HG02840 (cell line): ENCODE data around the gene CD84.
"Not testable (repeated sequence)": the region's sequence is repeated elsewhere in the genome, so short reads cannot be mapped to it uniquely, and the experiment has no call there.

ENCODE experiments used
- ATAC-seq: cut with Tn5 transposase; IDR thresholded peaks from one replicate; pipeline ENCODE4 v1.9.1; 2021; ENCODE audit warnings: mild to moderate bottlenecking, moderate library complexity, moderate number of reproducible peaks; ENCODE audit not compliant: unreplicated experiment, low FRiP score

Gene CD84

GRCh38 chr1:160544647-160545046, 34.6 kb downstream of the CD84 start:
- ATAC-seq = no peak

DNA sequence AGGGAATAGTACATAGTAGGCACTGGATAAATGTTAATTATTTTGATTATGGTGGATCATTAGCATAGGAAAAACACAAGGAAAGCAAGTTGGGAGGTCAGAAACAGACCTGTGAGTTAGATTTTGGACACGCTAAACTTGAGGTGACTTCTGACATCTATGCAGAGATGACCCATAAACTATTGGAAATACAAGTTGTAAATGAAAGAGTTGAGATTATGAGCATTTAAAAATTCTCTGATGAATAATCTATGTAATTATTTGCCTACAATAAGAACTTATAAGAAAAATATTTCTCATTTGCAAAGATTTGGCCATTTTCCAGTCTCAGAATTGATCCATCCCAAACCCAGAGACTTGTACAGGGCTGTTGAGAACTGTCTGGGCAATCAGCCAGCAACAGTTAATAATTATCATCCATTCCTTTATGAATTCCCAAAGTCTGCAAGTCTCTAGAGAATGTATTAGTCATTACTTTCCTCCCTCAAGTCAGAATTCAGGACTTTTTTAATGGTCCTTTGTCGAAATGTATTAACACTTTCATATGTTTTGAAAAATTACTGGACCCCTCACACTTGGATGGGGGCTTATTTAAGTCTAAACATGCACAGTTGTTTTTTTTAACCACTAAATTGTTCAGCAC, 36.9 kb downstream of the CD84 start:
- no peak for ATAC-seq

- no peak for ATAC-seq
These were observed 37.5 kb downstream of the CD84 start for GRCh38 chr1:160541622-160542302.

DNA sequence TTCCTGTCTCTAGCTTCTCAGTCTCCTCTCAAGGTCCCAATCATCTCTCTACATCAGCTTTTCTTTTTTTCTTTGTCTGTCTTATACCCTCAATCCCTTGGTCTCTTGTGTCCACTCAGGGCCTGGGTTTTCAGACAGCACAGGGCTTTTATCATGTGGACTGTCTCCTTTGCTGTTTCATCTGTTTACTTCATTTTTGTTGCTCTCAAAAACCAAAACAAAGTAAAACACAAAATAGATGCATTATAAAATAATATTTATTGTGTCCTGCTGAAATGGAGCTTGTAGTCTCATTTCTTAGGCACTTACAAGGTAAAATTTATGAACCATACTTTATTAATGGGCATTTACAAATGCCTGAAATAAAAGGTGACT, 38.5 kb downstream of the CD84 start:
- no peak for ATAC-seq

GRCh38 chr1:160539990-160540858, 39.1 kb downstream of the CD84 start:
- ATAC-seq = peak; percentile 89

DNA sequence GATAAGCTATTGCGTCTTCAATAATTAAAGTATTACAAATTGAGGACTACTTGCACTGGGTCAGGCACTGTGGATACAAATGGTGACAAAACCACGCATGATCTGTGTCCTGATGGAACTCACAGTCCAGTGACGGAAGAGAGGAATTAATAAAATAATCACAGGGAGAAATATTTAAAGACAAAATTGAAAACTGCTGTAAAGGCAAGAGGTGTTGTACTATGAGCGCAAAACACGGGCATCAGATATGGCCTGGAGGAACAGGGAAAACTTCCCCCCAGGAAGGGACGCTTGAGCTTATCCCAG, 39.7 kb downstream of the CD84 start:
- ATAC-seq = no peak

GRCh38 chr1:160538985-160539651, 40.2 kb downstream of the CD84 start:
- ATAC-seq = no peak

GRCh38 chr1:160537714-160538665, 41.3 kb downstream of the CD84 start:
- ATAC-seq = no peak

- no peak for ATAC-seq
These were observed 44.3 kb downstream of the CD84 start for GRCh38 chr1:160534823-160535605.

DNA sequence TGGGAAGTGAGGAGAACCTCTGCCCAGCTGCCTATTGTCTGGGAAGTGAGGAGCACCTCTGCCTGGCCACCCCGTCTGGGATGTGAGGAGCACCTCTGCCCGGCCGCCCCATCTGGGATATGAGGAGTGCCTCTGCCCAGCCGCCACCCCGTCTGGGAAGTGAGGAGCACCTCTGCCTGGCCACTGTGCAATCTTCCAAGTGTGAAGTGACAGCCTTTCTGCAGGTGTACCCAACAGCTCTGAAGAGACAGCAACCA, 46.8 kb downstream of the CD84 start:
- not testable (repeated sequence) for ATAC-seq

DNA sequence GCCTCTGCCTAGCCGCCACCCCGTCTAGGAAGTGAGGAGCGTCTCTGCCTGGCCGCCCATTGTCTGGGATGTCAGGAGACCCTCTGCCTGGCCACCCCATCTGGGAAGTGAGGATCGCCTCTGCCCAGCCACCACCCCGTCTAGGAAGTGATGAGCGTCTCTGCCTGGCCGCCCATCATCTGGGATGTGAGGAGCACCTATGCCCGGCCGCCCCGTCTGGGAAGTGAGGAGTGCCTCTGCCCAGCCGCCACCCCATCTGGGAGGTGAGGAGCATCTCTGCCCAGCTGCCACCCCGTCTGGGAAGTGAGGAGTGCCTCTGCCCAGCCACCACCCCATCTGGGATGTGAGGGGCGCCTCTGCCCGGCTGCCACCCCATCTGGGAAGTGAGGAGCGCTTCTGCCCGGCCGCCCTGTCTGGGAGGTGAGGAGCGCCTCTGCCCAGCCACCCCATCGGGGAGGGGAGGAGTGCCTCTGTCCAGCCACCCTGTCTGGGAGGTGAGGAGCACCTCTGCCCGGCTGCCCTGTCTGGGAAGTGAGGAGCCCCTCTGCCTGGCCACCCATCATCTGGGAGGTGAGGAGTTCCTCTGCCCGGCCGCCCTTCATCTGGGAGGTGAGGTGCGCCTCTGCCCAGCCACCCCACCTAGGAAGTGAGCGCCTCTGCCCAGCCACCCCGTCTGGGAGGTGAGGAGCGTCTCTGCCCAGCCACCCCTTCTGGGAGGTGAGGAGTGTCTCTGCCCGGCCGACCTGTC, 47.3 kb downstream of the CD84 start:
- ATAC-seq = not testable (repeated sequence)

DNA sequence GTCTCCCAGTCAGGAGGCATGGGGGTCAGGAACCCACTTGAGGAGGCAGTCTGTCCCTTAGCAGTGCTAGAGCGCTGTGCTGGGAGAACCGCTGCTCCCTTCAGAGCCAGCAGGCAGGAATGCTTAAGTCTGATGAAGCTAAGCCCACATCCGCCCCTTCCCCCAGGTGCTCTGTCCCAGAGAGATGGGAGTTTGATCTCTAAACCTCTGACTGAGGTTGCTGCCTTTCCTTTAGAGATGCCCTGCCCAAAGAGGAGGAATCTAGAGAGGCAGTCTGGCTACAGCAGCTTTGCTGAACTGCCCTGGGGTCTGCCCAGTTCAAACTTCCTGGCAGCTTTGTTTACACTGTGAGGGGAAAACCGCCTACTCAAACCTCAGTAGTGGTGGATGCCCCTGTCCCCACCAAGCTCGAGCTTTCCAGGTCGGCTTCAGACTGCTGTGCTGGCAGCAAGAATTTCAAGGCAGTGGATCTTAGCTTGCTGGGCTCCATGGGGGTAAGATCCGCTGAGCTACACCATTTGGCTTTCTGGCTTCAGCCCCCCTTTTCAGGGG, 49.8 kb downstream of the CD84 start:
- ATAC-seq = not testable (repeated sequence)

GRCh38 chr1:160523789-160524188, 55.5 kb downstream of the CD84 start:
- not testable (repeated sequence) for ATAC-seq

DNA sequence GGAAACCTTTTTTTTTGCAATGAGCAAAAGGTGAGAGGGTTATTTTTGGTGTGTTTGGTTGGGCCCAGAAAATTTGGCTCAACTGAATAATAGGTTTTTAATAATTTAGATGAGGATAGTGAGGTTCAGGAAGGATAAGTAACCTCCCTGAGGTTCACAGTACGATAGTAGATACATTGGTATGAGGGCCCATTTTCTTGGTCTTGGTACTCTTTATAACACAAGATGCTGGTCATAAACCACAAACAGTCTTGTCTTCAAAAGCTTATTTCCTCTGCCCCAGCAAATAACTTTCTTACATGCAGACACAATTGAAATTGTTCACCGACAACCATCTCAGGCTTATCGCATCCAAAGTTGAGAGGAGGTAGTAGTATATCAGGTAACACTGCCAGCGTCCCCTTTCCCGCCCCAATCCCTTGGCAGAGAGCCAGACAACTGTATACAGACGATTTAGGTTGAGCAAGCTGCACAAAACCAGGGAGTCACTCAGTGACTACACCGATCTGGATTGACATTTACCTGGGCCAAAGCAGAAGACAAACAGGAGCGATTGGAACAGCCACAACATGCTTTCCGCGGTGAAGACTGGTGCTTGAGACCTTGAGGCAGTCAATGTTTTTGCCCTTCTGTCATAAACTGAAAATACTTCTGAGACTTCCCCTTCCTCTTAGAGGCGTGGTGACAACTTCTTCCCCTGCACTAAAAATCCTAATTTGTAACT, 56.5 kb downstream of the CD84 start, which contains the start of gene SLAMF6:
Gene SLAMF6 (minus strand): TSS at position 634 of the 724 bp plus-strand sequence. CDS start 63 bp downstream, at position 571.
- ATAC-seq = no peak

DNA sequence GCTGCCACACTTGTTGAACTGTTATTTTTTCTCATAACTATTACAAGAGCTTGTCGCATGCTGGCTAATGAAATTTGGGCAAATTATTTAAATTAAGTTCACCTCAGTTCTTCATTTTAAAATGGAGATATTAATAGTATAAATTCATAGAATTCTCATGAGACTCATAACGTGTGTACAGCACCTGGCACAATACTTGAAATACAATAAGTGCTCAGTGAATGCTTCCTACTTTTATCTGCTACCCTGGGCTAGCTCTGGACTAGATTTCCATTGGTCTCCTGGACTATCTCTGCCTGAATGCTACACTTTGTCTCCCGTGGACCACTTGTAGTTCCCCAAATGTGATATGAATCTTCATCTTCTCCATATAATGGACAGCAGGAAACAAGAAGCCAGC, 57.2 kb downstream of the CD84 start:
- ATAC-seq = no peak

GRCh38 chr1:160521554-160521953, 57.7 kb downstream of the CD84 start:
- ATAC-seq = no peak

DNA sequence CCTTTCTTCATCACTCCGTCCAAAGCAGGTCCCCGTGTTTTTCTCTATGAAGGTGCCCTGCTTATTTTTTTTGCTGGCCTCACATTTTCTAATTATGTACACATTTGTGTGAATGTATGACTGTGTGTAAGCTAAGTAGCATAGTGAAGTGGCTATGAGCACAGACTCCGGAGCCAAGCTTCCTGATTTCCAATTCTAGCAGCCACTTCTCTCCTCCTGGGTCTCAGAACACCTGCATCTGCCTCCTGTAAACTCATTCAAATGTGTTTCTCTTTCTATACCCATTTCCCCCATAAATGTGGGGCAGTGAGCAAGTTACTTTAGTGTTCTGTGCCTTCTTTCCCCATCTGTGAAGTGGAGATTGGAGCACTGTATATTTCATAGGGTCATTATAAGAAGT, 58.3 kb downstream of the CD84 start:
- no peak for ATAC-seq

GRCh38 chr1:160520582-160520981, 58.7 kb downstream of the CD84 start:
- no peak for ATAC-seq
